A673 (cell line): ENCODE results near the gene COL4A2.

Experiments
- CTCF ChIP-seq: fragments of 300-800, 200-600 bp; sonication (generic); conservative IDR thresholded peaks from 2 replicates; pipeline ENCODE4 v1.5.1; 2017; ENCODE audit warnings: low read depth, mild to moderate bottlenecking, antibody characterized with exemption, low read length, moderate library complexity, mixed read lengths
- EZH2 ChIP-seq: fragments of 200-600 bp; sonication (generic); IDR thresholded peaks from 2 replicates; pipeline ENCODE4 v1.6.1; 2017; ENCODE audit warnings: borderline replicate concordance, low read depth, mild to moderate bottlenecking, mixed read lengths, antibody characterized with exemption, low read length; ENCODE audit not compliant: poor library complexity, severe bottlenecking

GRCh38 chr13:110305544-110305943, 1.5 kb upstream of the COL4A2 start:
- no peak for TF ChIP-seq CTCF
- no peak for TF ChIP-seq EZH2
